MCF 10A (cell line): Measurements from ENCODE around the gene STXBP5. TPM values are rescaled to one million over a fixed set of nuclear protein-coding genes. Genes with fewer than 3 reads are reported as not detected.

Source experiments
- BruUV-seq: library from RNA; stranded (reverse); fragments of 400-500 nt; replicated peaks from 2 replicates; lab custom pipeline; 2021; lab: Mats Ljungman, UMichigan
- CTCF ChIA-PET: fragments of 300-600 bp; sonication (Branson Sonifier 250); formaldehyde crosslinking; extraction: SDS; loops from one replicate; lab custom pipeline; 2021; ENCODE audit warnings: antibody characterized with exemption, inconsistent platforms; lab: Yijun Ruan, JAX
- POLR2A ChIA-PET: fragments of 300-600, 350-650 bp; sonication (Branson Sonifier 250); formaldehyde crosslinking; extraction: SDS; loops from one replicate; lab custom pipeline; 2020; ENCODE audit warnings: antibody characterized with exemption, inconsistent platforms; lab: Yijun Ruan, JAX
- DNase-seq: peaks from one replicate; pipeline ENCODE4 v3.0.0-alpha.2; 2018; ENCODE audit not compliant: unreplicated experiment
- H3K27ac Mint-ChIP-seq: one replicate; pipeline ENCODE4 v1.8.0; 2022; ENCODE audit warnings: mild to moderate bottlenecking, low read depth, mixed read lengths; ENCODE audit not compliant: unreplicated experiment
- H3K27me3 Mint-ChIP-seq: one replicate; pipeline ENCODE4 v1.8.0; 2022; ENCODE audit warnings: mixed read lengths; ENCODE audit not compliant: insufficient read depth, unreplicated experiment
- H3K36me3 Mint-ChIP-seq: one replicate; pipeline ENCODE4 v1.8.0; 2022; ENCODE audit warnings: mild to moderate bottlenecking, moderate library complexity, mixed read lengths; ENCODE audit not compliant: insufficient read depth, unreplicated experiment
- H3K4me1 Mint-ChIP-seq: one replicate; pipeline ENCODE4 v1.8.0; 2022; ENCODE audit warnings: mixed read lengths; ENCODE audit not compliant: insufficient read depth, unreplicated experiment
- H3K4me3 Mint-ChIP-seq: one replicate; pipeline ENCODE4 v1.8.0; 2022; ENCODE audit warnings: mild to moderate bottlenecking, moderate library complexity, mixed read lengths; ENCODE audit not compliant: unreplicated experiment
- H3K9me3 Mint-ChIP-seq: one replicate; pipeline ENCODE4 v1.8.0; 2022; ENCODE audit warnings: mixed read lengths; ENCODE audit not compliant: unreplicated experiment
- intact Hi-C: fragments of 100-400 bp; cut with micrococcal nuclease; formaldehyde crosslinking; loops from 2 replicates; pipeline ENCODE4 v1.14.1; 2022
- total RNA-seq: library from RNA; stranded (reverse); gene quantifications from 2 replicates; pipeline ENCODE4 v1.2.3, GENCODE V29; 2022
- TF ChIP-seq, protein P1 (sequence below): fragments of 200-600 bp; IDR thresholded peaks from one replicate; pipeline ENCODE4 v1.8.0; 2022; ENCODE audit warnings: antibody characterized with exemption, mild to moderate bottlenecking; ENCODE audit not compliant: unreplicated experiment

The STXBP5 gene
- total RNA-seq, 1 experiment from 2014 or later = 38.5 TPM

DNA sequence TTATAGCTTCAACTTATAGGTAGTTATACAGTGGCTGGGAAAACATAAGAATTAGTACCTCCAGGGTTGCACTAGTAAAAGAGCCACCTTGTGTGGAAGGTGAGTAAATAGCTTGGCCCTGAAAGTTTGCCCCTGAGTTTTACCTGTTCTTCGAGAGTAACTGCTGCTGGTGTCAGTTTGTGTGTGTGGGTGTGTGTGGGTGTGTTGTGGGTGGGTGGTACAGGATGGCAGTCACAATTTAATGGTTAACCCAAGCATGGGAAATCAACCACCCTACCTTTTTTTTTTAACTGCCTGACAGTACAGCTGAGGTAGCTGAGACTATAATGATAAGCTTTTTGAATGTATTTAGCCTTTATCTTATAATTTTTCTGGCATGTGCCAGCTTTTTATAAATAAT lies 137.3 kb downstream of the STXBP5 start:
- POLR2A ChIA-PET = interaction anchor here (1.0 kb wide), 1 partner anchor 137 kb away, joined by 3 read pairs; no protein-coding TSS in a partner anchor
- DNase-seq = no peak
- CTCF ChIA-PET = interaction anchor here (0.6 kb wide), 1 partner anchor 71 kb away, joined by 5 read pairs; no protein-coding TSS in a partner anchor
- Mint-ChIP-seq H3K4me3 (no peak overlapping the region), H3K4me1 (no peaks in the 10 kb centered on the region), H3K27me3 (no peaks in the 10 kb centered on the region), H3K9me3 (no peaks in the 10 kb centered on the region), H3K27ac (no peak overlapping the region), H3K36me3 (peaks cover 16% of the 10 kb centered on the region)
- TF ChIP-seq, protein P1, sequence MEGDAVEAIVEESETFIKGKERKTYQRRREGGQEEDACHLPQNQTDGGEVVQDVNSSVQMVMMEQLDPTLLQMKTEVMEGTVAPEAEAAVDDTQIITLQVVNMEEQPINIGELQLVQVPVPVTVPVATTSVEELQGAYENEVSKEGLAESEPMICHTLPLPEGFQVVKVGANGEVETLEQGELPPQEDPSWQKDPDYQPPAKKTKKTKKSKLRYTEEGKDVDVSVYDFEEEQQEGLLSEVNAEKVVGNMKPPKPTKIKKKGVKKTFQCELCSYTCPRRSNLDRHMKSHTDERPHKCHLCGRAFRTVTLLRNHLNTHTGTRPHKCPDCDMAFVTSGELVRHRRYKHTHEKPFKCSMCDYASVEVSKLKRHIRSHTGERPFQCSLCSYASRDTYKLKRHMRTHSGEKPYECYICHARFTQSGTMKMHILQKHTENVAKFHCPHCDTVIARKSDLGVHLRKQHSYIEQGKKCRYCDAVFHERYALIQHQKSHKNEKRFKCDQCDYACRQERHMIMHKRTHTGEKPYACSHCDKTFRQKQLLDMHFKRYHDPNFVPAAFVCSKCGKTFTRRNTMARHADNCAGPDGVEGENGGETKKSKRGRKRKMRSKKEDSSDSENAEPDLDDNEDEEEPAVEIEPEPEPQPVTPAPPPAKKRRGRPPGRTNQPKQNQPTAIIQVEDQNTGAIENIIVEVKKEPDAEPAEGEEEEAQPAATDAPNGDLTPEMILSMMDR = no peak
- intact Hi-C loops = no loop called here
- BruUV-seq = no TSS peak

DNA sequence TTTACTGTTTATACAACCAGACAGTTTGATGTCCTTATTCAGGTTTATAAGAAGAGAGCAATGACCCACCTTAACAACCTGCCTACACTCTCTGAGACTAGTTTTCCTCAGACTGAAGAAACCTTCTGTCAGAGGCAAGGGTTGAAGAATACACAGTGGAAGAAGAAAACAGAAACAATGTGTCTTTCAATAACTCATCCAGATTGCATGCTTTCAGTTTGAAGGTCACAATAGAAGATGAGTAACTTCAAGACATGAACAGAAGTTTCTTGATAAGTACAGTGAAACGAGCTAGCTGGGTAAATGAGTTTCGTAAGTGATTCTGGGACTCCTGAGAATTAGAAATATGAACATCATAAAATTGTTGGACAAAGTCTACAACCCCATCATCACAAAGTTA lies 141.7 kb downstream of the STXBP5 start:
- H3K9me3 Mint-ChIP-seq = no peaks in the 10 kb centered on the region
- H3K27ac Mint-ChIP-seq = no peak overlapping the region
- peaks cover 30% of the 10 kb centered on the region for H3K36me3 Mint-ChIP-seq
- intact Hi-C loops = no loop called here
- BruUV-seq = no TSS peak
- TF ChIP-seq, protein P1 = no peak
- no peak overlapping the region for H3K4me3 Mint-ChIP-seq
- ChIA-PET POLR2A (no interaction called here), CTCF (interaction anchor here (0.7 kb wide), 1 partner anchor 393 kb away, joined by 3 read pairs; no protein-coding TSS in a partner anchor)
- no peaks in the 10 kb centered on the region for H3K4me1 Mint-ChIP-seq
- no peak for DNase-seq
- H3K27me3 Mint-ChIP-seq = no peaks in the 10 kb centered on the region

- Mint-ChIP-seq H3K27ac (no peak overlapping the region), H3K36me3 (peaks cover 30% of the 10 kb centered on the region), H3K9me3 (no peaks in the 10 kb centered on the region), H3K4me3 (no peak overlapping the region), H3K4me1 (no peaks in the 10 kb centered on the region), H3K27me3 (no peaks in the 10 kb centered on the region)
- BruUV-seq = TSS peak; percentile 12
- CTCF ChIA-PET = interaction anchor here (0.6 kb wide), 2 partner anchors 1324 to 1576 kb away, joined by 3 read pairs; no protein-coding TSS in a partner anchor
- DNase-seq = no peak
- POLR2A ChIA-PET = no interaction called here
- TF ChIP-seq, protein P1 = no peak
- intact Hi-C loops = no loop called here
Observed at GRCh38 chr6:147347179-147347881, 143.1 kb downstream of the STXBP5 start.

- DNase-seq = no peak
- ChIA-PET CTCF (interaction anchor here (0.6 kb wide), 4 partner anchors 12 to 1576 kb away, joined by 3 read pairs; no protein-coding TSS in a partner anchor), POLR2A (no interaction called here)
- Mint-ChIP-seq H3K4me3 (no peak overlapping the region), H3K36me3 (peaks cover 30% of the 10 kb centered on the region), H3K9me3 (no peaks in the 10 kb centered on the region), H3K27me3 (no peaks in the 10 kb centered on the region), H3K27ac (no peak overlapping the region), H3K4me1 (no peaks in the 10 kb centered on the region)
- intact Hi-C loops = no loop called here
- TF ChIP-seq, protein P1 = no peak
- BruUV-seq = no TSS peak
Observed at GRCh38 chr6:147347882-147348575, 143.8 kb downstream of the STXBP5 start.
